RWPE2 (cell line): ENCODE measurements around the gene PHC2.
"Not testable (repeated sequence)": the region's sequence is repeated elsewhere in the genome, so short reads cannot be mapped to it uniquely, and the experiment has no call there.

Experiments
- ATAC-seq: fragments of 200-7000 bp; cut with Tn5 transposase; 3 replicates; pipeline ENCODE4 v1.9.1; 2021; ENCODE audit warnings: low read depth
- DNase-seq: peaks from one replicate; pipeline ENCODE4 v3.0.0-alpha.2; 2020; ENCODE audit warnings: low spot score
- H3K27ac ChIP-seq: fragments of 450-650 bp; 2 replicates; pipeline ENCODE4 v1.5.1; 2017; ENCODE audit warnings: mild to moderate bottlenecking; ENCODE audit not compliant: poor library complexity, severe bottlenecking
- H3K27me3 ChIP-seq: fragments of 250-450 bp; sonication (Bioruptor Pico); 2 replicates; pipeline ENCODE4 v1.5.1; 2021; ENCODE audit warnings: mild to moderate bottlenecking, moderate library complexity; ENCODE audit not compliant: insufficient read depth, poor library complexity, severe bottlenecking
- H3K36me3 ChIP-seq: fragments of 250-450 bp; sonication (Bioruptor Pico); 2 replicates; pipeline ENCODE4 v1.5.1; 2020; ENCODE audit warnings: low read depth, mild to moderate bottlenecking, moderate library complexity
- H3K4me1 ChIP-seq: fragments of 250-450 bp; sonication (Bioruptor Pico); 2 replicates; pipeline ENCODE4 v1.5.1; 2021; ENCODE audit warnings: mild to moderate bottlenecking, moderate library complexity; ENCODE audit not compliant: insufficient read depth, poor library complexity, severe bottlenecking
- H3K4me3 ChIP-seq: fragments of 250-450 bp; sonication (Bioruptor Pico); 2 replicates; pipeline ENCODE4 v1.5.1; 2021; ENCODE audit warnings: mild to moderate bottlenecking, moderate library complexity; ENCODE audit not compliant: severe bottlenecking
- H3K9me3 ChIP-seq: fragments of 250-450 bp; sonication (Bioruptor Pico); 2 replicates; pipeline ENCODE4 v1.5.1; 2021; ENCODE audit warnings: mild to moderate bottlenecking, moderate library complexity; ENCODE audit not compliant: severe bottlenecking
- CTCF ChIP-seq: fragments of 450-650 bp; IDR thresholded peaks from one replicate; pipeline ENCODE4 v1.5.1; 2017; ENCODE audit warnings: mild to moderate bottlenecking, moderate library complexity; ENCODE audit not compliant: poor library complexity, severe bottlenecking

The PHC2 gene

GRCh38 chr1:33312413-33312749, 118.5 kb downstream of the PHC2 start:
- no peak overlapping the region for H3K4me3 ChIP-seq
- no peaks in the 10 kb centered on the region for H3K9me3 ChIP-seq
- DNase-seq: no peak
- H3K36me3 ChIP-seq: no peaks in the 10 kb centered on the region
- TF ChIP-seq CTCF: no peak
- no peaks in the 10 kb centered on the region for H3K4me1 ChIP-seq
- H3K27ac ChIP-seq: no peak overlapping the region
- no peak for ATAC-seq
- no peaks in the 10 kb centered on the region for H3K27me3 ChIP-seq

GRCh38 chr1:33311706-33312412, 119.0 kb downstream of the PHC2 start:
- Histone ChIP-seq H3K27me3 (no peaks in the 10 kb centered on the region), H3K4me3 (no peak overlapping the region), H3K27ac (no peak overlapping the region), H3K4me1 (no peaks in the 10 kb centered on the region), H3K36me3 (no peaks in the 10 kb centered on the region), H3K9me3 (no peaks in the 10 kb centered on the region)
- TF ChIP-seq CTCF: no peak
- no peak for DNase-seq
- no peak for ATAC-seq

- TF ChIP-seq CTCF: no peak
- no peaks in the 10 kb centered on the region for H3K9me3 ChIP-seq
- ATAC-seq: no peak
Measured at GRCh38 chr1:33310702-33311101, 120.2 kb downstream of the PHC2 start.

GRCh38 chr1:33309351-33309750, 121.5 kb downstream of the PHC2 start:
- DNase-seq, H3K9me3 ChIP-seq, H3K36me3 ChIP-seq, H3K27me3 ChIP-seq, H3K27ac ChIP-seq, ATAC-seq, H3K4me1 ChIP-seq, H3K4me3 ChIP-seq: not testable (repeated sequence)

More at GRCh38 chr1:33310702-33311101, 120.2 kb downstream of the PHC2 start:
- DNase-seq: no peak
- no peaks in the 10 kb centered on the region for H3K36me3 ChIP-seq
- H3K27me3 ChIP-seq: no peaks in the 10 kb centered on the region
- no peak overlapping the region for H3K27ac ChIP-seq
- no peaks in the 10 kb centered on the region for H3K4me1 ChIP-seq
- no peak overlapping the region for H3K4me3 ChIP-seq

GRCh38 chr1:33307494-33307864, 123.4 kb downstream of the PHC2 start:
- ATAC-seq (no peak), DNase-seq (no peak)
- Histone ChIP-seq H3K27ac (no peak overlapping the region), H3K36me3 (no peaks in the 10 kb centered on the region), H3K9me3 (no peaks in the 10 kb centered on the region), H3K4me3 (no peak overlapping the region), H3K27me3 (no peaks in the 10 kb centered on the region), H3K4me1 (no peaks in the 10 kb centered on the region)
- TF ChIP-seq CTCF: no peak
